Posterior vena cava (tissue), 2 donors: ENCODE results near the gene KCNN2. TPM values are rescaled to one million over a fixed set of nuclear protein-coding genes. Genes with fewer than 3 reads are reported as not detected.
"Not testable (repeated sequence)": the region's sequence is repeated elsewhere in the genome, so short reads cannot be mapped to it uniquely, and the experiment has no call there.

Experiments
- DNase-seq: peaks from one replicate; pipeline ENCODE4 v3.0.0-alpha.2; 2020; ENCODE audit warnings: low spot score
- intact Hi-C, 2 donors: fragments of 100-400 bp; cut with DNase I; formaldehyde crosslinking; loops; one replicate each; pipeline versions ENCODE4 v1.14.1 to v1.14.2; 2022 to 2023
- total RNA-seq, 2 donors: library from RNA; stranded (reverse); fragmentation: NEBNext Ultra II Directional; extraction: Animal tissue kit (Norgen Biotek cat#: 25700); gene quantifications; one replicate each; pipeline ENCODE4 v1.2.1, GENCODE V29; 2021
- donor health status: DM: yes; HTN: yes; CAD: no.
- donor health status: DM: yes; HTN: yes; CAD: no.

The KCNN2 gene
- total RNA-seq, 2 donors from 2014 or later = 0.24 to 0.46 TPM

GRCh38 chr5:114412510-114413171, 50.8 kb downstream of the KCNN2 start:
- DNase-seq = no peak
- intact Hi-C loops = no loop called here

GRCh38 chr5:114415760-114416159, 53.9 kb downstream of the KCNN2 start:
- intact Hi-C loops = no loop called here
- no peak for DNase-seq

DNA sequence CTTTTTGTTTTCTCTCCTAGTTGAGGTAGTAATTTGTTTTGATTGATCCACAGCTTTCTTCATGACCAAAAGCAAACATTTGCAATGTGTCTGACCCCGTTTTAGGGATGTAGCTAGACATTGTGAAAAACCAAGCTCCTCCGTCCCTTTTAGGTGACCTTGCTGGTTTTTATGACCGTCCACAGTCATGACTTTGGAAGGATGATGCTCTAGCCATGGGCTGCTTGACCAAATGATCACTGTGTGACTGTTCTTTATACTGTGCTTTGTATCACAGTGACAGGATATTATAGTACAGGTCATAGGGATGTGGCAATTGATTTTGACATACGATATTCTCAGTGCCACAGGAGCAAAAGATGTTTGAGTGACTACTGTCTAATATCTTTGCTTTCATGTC, 54.4 kb downstream of the KCNN2 start:
- intact Hi-C loops = no loop called here
- no peak for DNase-seq

DNA sequence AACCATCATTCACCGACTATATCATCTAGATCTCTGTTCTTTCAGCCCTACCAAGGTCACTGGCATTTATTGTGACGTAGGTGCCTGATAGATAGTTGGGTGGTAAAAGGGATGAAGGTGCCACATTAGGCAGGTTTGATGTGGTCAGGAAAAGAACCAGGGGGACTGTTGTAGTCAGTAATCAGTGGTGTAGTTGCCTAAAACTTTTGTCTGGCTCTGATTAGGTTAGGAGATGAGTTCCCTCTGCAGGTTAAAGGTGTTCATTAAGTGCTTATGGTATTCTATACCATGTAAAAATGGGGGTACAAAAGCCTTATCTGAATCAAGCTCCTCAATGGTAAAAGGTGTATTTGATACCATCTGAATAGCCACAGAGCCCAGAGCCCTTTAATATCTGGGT, 55.6 kb downstream of the KCNN2 start:
- intact Hi-C loops = no loop called here
- DNase-seq = no peak

DNA sequence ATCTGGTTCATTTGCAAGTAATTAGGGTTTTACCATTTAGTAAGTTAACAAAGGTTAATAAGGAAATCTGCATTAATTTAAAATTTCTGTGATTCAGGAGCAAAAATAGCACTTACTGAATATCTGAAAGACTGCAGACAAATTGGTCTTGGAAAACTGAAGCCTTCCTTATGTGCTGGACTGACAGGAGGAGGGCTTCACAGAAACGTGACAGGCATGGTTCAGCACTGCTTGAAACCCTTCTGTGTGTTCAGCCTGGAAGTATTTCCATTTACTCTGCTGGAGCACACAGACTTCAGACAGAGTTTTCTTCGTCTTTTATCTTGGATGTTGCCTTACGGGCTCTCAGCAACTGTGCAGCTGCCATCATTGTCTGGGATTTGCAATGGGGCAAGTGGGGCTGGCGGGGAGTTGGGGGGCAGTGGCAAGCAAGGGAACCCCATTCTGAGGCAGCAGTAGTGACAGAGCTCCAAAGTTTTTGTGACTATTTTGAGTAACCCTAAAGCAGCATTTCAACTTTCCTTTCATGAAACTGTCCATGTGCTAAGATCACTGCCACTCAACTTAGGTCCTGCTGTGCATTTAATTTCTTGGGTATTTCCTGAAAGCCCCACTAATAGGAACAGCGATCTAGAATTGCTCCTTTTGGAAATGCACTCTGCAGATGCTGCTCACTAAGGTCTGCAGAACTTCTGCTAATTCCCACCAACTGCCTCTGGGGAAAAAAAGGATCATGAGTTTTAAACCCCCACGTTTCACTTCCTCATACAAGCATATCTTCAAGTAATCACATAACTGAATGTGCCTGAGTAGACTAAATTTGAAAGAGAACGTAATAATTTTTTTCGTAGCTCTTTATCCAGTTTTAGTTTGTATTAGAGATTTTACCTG, 56.6 kb downstream of the KCNN2 start:
- intact Hi-C loops = no loop called here
- DNase-seq = no peak

- intact Hi-C loops = no loop called here
- no peak for DNase-seq
Observed at GRCh38 chr5:114419067-114419388, 57.2 kb downstream of the KCNN2 start.

DNA sequence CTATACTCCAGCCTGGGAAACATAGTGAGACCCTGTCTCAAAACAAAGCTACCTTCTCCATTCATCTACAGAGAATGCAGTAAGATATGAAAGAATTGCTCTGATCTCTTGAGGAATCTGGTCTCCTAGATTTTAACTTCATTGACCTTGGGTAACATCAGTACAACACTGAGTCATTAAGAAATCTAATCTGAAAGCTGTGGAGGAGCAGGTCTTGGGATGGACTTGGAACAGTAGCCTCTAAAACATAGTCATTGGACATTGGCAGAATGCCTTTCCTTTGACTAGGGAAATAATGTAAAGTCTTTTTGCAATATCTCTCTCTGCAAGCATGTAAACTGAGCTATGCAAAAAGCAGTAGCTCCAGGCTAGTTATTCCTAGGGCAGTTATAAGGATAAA, 58.1 kb downstream of the KCNN2 start:
- intact Hi-C loops = no loop called here
- DNase-seq = no peak

GRCh38 chr5:114427204-114427603, 65.3 kb downstream of the KCNN2 start:
- DNase-seq = no peak
- intact Hi-C loops = no loop called here

DNA sequence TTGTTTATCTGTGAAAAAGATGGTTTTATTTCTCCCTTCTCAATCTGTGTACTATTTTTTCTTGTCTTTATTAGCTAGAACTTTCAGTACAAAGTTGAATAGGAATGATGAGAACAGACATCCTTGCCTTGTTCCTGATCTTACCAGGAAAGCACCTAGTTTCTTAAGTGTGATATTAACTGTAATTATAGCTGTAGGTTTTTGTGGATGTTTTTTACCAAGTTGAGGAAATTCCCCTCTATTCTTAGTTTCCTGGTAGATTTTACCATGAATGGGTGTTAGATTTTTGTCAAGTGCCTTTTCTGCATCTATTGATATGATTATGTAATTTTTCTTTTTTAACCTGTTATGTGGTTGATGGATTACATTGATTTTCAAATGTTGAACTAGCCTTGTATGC, 68.7 kb downstream of the KCNN2 start:
- intact Hi-C loops = no loop called here
- DNase-seq = no peak

DNA sequence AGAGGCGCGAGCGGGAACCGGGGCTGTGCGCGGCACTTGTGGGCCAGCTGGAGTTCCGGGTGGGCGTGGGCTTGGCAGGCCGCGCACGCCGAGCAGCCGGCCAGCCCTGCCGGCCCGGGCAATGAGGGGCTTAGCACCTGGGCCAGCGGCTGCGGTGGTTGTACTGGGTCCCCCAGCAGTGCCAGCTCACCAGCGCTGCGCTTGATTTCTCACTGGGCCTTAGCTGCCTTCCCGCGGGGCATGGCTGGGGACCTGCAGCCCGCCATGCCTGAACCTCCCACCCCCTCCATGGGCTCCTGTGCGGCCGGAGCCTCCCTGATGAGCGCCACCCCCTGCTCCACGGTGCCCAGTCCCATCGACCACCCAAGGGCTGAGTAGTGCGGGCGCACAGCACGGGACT, 70.8 kb downstream of the KCNN2 start:
- intact Hi-C loops = not testable (repeated sequence)
- peak; percentile 72 for DNase-seq

DNA sequence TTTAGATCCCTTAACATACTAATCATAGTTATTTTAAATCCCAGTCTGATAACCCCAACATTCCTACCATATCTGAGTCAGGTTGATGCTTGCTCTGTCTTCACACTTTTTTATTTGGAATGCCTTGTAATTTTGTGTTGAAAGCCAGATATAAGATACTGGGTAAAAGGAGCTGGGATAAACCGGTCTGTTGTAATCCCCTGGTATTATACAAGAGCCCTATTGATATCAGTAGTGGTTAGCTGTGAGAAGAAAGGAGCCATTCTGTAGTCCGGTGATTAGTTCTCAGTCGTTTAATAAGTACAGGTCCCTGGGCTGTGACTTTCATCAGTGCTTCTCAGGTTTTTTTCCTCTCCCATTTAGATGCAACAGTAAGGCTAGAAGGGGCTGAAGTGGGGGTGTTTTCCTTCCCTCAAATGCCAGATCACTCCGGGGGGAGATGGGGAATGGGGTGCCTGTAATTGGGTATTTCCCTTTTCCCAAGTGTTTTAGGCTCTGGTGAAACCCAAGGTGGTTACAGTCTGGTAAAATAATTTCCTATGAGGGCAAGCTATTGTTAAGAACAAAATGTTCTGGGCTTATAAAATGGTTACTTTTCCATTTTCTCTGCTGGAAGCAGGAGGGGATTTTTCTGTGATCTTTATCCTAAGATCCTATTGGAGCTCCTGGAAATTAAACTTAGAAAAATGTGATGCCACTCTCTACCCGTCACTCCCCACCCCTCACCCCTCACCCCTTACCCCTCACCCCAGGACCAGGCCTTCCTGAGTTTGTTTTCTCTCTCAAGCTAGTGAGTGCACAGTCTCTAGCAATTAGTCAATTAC, 72.7 kb downstream of the KCNN2 start:
- intact Hi-C loops = no loop called here
- DNase-seq = no peak

GRCh38 chr5:114435220-114435481, 73.3 kb downstream of the KCNN2 start:
- no peak for DNase-seq
- intact Hi-C loops = no loop called here

- DNase-seq = no peak
- intact Hi-C loops = no loop called here
Observed at GRCh38 chr5:114435885-114436299, 74.0 kb downstream of the KCNN2 start.

DNA sequence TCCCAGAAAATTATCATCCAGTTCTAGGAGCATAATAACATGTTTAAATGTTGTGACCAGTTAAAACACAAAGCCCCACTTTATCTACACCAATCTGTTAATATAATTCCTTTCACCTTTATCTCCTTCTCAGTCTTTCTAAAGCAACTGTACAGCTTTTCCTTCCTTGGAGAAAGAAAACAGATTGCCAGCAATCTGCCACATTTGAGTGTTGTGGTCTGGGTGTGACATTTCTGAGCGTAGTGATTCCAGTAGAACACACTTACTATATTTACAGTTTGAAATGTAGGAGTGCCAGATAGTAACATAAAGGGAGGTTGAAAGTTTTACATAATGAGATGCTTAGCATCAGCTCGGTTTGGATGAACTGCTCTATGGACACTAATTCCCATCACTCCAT, 76.1 kb downstream of the KCNN2 start:
- DNase-seq = no peak
- intact Hi-C loops = no loop called here

DNA sequence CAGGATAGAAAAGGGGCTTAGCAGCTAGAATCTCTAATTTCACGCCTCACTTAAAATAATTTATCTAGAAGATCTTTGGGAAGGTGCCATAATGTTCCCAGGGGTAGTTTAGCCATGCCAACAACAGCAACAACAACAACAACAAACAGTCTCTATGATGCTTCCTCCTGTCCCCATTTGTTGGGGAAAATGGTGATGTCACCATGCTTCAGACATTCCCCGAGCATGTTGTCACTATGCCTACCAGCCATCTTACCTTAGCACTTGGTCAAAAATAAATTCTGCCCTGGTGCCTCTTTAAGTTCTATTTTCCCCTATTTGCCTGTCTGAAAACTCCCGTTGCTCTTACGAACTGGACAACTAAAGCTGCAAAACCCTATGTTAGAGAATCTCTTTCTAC, 76.6 kb downstream of the KCNN2 start:
- DNase-seq = no peak
- intact Hi-C loops = no loop called here

- intact Hi-C loops = loop anchor here in 1 of 2 donors (10.0 kb wide), 2 partner anchors 772 to 832 kb away; no protein-coding TSS in a partner anchor
- no peak for DNase-seq
Observed at GRCh38 chr5:114447084-114447773, 85.4 kb downstream of the KCNN2 start.

DNA sequence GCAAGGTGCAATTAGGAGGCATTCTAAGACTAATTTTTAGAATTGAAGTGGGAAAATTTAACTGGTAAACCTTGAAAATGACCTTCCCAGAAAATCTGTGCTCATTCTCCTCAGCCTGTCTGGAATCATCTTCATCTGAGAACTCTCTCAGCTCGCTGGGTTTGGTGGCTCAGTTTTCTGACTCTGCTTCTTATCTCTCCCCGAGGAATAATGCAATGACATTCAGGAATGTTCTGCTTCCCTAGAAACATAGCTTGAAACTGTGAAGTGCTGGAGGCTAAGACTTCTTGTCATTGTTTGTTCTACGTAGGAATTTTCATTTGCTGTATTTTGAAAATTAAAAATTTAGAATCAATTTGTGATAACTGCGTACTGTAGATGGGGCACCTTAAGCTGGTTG, 86.6 kb downstream of the KCNN2 start:
- DNase-seq = no peak
- intact Hi-C loops = loop anchor here in 1 of 2 donors (10.0 kb wide), 2 partner anchors 774 to 834 kb away; no protein-coding TSS in a partner anchor

DNA sequence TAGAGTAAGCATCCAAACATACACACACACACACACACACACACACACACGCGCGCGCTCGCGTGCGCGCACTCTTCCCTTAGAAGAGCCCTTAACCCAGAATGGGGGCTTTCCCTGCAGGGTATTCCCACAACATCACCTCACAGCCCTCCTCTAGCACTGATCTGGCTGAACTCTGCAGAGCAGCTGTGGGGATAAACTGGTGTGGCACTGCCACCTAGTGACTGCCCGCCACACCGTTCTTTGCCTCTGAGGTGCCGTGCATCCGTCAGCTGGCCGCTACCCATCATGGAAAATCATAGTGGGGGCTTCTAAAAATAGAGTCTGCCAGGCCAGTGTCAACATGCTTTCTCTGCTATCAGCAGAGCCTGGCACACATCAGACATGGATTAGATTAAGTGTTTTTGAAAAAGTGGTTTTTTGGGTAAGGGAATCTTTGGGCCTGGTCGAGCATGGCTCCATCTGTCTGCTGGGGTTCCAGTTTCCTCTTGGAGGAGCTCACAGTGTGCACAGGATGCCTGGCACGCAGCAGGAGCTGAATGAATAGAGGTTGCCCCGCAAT, 88.1 kb downstream of the KCNN2 start:
- DNase-seq = peak; percentile 87
- intact Hi-C loops = loop anchor here in 1 of 2 donors (10.0 kb wide), 2 partner anchors 775 to 835 kb away; no protein-coding TSS in a partner anchor

DNA sequence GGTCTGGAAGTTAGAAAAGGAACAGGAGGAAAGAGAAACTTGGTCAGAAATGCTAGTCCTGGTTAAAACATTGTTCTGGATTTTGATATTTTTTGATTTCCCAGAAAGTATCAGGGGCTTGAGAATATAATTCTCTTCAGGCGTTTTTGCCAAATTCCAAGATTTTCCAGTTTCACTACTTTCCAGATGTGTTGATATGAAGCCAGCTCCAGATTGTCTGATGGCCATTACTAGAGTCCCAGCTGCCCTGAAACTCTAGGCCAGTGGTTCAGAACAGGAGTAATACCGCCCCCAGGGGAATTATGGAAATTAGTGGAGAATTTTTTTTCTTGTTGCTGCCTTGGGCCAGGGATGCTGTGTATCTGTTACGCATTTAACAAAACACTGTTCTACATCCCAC, 88.6 kb downstream of the KCNN2 start:
- no peak for DNase-seq
- intact Hi-C loops = no loop called here
